GM12891 (cell line): ENCODE measurements around the gene RTN1.

Experiments used
- PAX5 ChIP-seq: IDR thresholded peaks from 2 replicates; pipeline ENCODE4 v1.6.1; 2011; ENCODE audit warnings: low read length, moderate library complexity, mild to moderate bottlenecking; ENCODE audit not compliant: insufficient read depth, severe bottlenecking
- POLR2A ChIP-seq: IDR thresholded peaks from 2 replicates; pipeline ENCODE4 v1.6.1; 2011; ENCODE audit warnings: low read depth, low read length, control low read depth
- POLR2AphosphoS5 ChIP-seq: IDR thresholded peaks from 2 replicates; pipeline ENCODE4 v1.6.1; 2011; ENCODE audit warnings: low read depth, low read length, control low read depth
- SPI1 ChIP-seq: IDR thresholded peaks from 2 replicates; pipeline ENCODE4 v1.6.1; 2011; ENCODE audit warnings: low read depth, low read length, control low read depth
- TAF1 ChIP-seq: IDR thresholded peaks from 2 replicates; pipeline ENCODE4 v1.6.1; 2011; ENCODE audit warnings: low read depth, low read length, control low read depth

DNA sequence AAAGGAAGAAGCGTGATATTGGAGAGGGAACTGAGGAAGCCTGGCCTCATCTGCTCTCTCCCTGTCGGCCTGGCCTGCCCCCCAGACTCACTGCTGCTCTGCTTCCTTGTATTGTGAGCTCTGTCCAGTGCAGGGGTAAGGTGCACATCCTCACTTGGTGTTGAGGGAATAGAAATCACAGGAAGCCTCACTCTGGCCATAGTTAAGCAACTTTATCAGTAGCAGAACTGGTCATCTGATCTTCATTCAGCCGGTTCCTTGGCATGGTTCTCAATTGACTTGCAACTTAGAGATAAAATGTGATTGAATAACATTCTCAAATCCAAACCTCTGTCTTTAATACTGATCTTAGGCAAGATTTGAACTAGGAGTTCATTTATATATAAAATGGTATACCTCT is 282.5 kb downstream of the RTN1 start:
- TF ChIP-seq POLR2AphosphoS5 = no peak
- TF ChIP-seq POLR2A = no peak
- no peak for TF ChIP-seq TAF1
- no peak for TF ChIP-seq PAX5
- TF ChIP-seq SPI1 = no peak
